Hematopoietic multipotent progenitor cell treated with erythropoietin and hydrocortisone succinate and interleukin-3 and kit ligand, for 6 days (in vitro differentiated cells): Measurements from ENCODE around the gene TGFBI.

Experiments
- DNase-seq: peaks from one replicate; pipeline ENCODE4 v3.0.0-alpha.2; 2015

TGFBI gene

DNA sequence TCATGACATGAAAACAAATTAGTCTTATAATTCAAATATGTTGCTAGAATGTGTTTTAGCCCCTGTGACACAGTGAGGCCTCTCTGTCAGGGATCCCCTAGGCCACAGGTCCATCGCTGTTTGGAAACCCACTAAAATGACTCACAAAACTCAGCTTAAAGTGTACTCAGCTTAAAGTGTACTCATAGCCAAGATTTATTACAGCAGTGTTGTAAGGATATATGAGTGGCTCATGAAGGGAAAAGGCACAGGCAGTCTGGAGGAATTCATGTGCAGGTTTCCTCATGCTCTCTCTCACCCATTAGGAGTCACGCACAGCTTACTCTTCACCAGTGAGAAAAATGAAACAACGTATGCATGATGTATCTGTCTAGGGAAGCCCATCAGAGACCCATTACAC lies 24.4 kb upstream of the TGFBI start:
- DNase-seq, result no peak

GRCh38 chr5:136005476-136005875 lies 23.3 kb upstream of the TGFBI start:
- DNase-seq, result no peak

DNA sequence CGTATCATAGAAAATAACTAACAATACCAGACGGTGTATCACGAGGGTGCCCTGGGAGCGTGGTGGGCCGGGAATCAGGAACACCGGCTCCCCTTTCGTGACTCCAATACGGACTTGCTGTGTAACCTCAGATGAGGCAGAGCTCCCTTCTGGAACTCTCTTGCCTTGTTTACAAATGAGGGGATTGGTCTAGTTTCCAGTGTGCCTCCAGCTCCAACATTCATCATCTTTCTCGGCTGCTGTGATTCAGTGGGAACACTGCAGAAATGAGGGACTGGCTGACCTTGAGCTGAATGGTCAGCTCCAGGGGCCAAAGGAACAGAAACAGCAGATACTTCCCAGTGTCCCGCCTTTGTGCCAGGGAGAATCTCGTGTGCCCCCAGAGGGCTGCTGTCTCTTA lies 22.6 kb upstream of the TGFBI start:
- no peak for DNase-seq

DNA sequence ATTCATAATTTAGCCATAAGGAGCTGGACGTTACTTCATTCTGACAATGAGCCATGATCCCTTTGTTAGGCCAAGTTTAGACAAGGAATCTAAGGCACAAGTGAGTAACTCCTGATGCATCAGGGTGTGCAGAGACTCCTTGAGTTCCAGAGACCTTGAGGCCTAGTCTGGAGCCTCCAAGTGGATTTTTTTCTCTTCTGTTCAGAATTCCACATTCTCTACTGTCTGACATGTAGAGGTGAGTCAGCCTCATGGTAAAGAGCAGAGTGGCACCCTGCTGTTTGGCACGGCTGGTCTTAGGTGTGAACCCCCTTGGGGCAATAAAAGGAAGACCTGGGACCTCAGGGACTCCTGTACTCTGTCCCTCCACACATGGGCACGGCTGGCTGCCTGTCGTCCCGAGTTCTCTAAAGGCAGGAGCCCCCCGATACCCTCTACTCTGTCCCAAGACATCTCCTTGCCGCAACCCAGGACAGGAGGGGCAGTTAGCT lies 22.0 kb upstream of the TGFBI start:
- no peak for DNase-seq

GRCh38 chr5:136007271-136007670 lies 21.5 kb upstream of the TGFBI start:
- no peak for DNase-seq

DNA sequence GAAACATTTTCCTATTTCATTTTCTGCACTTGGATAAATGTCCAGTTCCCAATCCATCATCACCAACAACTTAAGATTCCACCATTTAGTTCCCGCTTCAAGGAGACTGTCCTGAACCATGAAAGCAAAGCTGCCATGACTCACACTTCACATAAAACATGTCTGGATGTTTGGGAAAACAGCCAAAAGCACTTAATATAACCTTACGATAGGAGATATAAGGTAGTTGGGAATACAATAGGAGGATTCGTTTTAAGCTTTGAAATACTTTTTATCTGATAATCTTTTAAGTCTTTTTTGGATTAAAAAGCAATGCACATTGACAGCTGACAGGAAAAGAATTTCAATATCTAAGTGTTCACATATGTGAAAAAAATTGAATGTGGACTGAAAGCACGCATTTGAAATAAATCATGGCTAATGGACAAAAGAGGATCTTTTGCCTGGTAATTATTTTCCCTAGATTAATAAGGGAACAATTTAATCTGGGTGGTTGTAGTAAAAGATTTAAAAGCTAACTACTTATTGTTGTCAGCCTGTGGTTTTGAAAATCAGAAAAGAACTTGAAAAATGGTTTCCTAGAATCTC lies 17.3 kb upstream of the TGFBI start:
- DNase-seq, result no peak

DNA sequence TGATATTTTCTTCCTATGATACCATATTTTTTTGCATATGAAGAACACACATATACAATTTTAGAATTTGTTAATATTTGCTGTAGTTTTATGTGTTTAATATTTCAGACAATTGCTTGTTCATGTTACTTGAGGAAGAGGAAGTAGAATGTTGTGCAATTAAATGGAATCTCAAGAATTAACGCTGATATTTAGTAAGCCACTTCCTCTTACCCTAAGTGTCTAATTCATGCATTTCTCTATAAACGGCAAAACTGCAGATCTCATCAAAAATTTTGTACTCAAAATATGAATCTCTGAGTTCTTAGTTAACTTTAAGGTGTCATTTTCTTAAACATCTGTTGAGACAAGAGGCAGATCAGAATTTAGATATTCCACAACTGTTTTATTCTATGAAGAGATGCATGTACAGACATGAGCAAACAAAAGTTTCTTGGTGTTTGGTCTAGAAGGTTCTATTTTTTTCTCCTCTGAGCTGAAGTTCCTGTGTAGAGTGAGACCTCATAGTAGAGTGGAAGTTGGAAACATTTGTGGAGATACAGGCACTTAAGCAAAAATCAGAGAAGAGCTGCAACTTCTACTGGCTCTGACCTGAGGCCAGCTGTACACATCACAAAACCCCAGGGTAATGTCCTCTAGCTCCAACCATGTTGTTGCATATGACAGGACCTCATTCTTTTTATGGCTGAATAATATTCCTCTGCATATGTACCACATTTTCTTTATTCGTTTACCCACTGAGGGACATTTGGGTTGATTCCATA lies 16.6 kb upstream of the TGFBI start:
- DNase-seq, result peak; percentile 66

- DNase-seq, result no peak
These were observed 15.2 kb upstream of the TGFBI start for GRCh38 chr5:136013559-136013958.

DNA sequence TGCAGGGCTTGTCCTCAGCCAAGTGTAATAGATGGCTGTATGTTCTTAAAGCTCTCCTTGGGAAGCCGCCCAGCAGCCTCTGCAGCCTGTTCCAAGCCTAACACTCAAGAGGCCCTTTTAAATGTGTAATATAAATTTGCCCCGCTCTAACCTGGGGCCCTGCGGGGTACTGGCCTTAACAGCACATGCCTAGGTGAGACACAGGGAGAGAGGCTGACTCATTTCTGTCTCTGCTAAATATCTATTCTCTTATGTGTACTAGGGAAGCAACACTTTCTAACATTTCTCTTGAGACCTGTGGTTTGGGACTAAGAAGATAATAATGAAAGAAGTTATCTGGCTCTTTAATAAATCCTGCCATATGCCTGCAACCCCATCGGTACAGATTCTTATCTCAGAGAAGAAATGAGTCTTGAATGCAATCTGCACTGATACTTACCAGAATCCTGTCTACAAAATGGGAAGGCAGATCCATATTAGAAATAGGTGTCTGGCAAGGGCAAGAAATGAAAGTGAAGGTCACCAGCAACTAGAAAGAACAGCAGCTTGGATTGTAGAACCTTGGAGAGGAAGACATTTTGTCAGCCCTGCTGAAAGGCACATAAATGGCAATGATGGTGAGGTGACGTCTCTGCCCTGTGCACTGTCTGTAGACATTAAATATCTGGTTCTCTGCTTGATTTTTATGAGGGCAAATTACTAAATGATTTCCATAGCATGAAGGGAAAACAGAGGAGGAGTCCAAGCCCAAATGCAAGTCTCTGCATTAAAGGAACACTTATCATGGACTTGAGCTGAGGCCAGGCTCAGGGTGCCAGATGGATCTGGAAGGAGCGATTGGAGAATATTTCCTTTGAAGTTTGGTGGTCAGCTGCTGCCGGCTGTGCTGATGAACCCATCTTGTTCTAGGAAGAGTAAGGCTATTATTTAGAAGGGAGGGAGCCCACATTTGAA lies 14.5 kb upstream of the TGFBI start:
- no peak for DNase-seq

- DNase-seq, result no peak
These were observed 13.8 kb upstream of the TGFBI start for GRCh38 chr5:136015003-136015375.

DNA sequence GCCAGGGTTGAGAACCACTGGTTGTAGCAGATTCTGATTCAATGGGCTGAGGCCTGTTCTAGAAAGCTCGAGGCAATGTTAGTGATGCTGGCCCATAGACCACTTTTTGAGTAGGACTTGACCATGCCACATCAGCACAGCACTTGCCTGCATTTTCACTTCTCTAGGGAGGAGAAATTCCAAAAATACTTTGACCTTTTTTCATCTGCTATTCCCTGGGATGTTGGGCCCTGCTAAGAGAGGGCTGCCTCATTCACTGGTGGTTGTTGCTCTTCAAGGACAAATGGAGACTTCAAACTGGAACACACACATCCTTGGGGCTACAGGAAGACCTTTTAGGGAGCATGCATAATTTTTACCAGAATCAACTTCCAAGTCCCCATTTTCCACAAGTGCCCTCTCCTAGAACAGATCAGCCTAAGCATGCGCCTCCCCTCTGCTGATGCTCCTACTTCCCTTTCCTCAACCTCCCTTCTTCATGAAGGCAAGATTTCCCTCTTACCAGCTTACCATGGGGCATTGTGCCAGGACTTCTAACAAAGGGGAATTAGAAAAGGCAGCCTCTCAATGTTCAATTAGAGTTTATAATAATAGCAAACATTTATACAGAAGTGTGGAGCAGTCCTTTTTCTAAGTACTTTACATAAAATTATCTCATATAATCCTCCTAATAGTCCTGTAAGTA lies 12.7 kb upstream of the TGFBI start:
- DNase-seq, result no peak

- DNase-seq, result peak; percentile 59
These were observed 11.8 kb upstream of the TGFBI start for GRCh38 chr5:136016945-136017530.

DNA sequence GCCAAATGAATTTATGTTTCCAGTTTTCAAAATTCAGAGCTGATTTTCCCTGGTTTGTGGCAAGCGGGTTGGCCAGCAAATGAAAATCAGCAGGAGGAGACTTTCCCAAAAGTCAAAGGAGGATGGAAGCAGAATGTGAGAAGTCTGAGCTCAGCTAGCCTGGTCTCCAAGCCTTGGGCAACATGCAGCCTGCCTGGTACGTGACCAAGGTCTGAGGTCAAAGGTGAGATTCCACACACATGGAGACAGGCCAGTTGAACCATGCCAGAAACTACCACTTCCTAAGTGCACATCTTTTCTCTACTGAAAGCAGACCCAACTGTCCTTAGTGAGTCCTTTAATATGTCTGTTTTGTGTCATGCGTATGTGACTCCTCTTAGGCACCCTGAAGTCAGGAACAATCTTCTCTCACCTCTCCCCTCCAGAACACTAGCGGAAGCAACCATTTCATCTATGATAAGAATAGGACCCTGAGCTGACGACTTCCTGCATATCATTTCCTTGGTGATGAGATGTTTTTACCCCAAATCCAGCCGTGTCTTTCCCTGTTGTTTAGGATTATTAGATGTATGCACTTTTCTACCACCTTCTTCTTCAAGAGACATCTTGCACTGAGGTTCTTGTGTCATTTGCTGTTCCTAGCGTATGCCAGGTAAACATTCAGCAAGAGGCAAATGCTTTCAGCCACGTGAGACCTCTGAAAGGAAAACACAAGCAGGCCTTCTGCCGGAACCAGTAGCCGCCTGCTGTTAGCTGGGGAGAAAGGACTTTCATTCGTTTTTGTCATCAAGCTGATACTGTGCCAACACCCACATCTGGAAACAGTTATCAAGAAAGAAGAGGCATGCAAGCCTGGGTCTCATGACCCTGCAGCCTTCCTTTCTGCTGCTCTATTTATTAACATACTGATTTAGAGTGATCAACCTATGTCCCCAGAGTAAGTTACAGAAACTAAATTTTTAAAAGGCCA lies 9.7 kb upstream of the TGFBI start:
- peak; percentile 63 for DNase-seq

GRCh38 chr5:136020001-136020382 lies 8.8 kb upstream of the TGFBI start:
- no peak for DNase-seq

DNA sequence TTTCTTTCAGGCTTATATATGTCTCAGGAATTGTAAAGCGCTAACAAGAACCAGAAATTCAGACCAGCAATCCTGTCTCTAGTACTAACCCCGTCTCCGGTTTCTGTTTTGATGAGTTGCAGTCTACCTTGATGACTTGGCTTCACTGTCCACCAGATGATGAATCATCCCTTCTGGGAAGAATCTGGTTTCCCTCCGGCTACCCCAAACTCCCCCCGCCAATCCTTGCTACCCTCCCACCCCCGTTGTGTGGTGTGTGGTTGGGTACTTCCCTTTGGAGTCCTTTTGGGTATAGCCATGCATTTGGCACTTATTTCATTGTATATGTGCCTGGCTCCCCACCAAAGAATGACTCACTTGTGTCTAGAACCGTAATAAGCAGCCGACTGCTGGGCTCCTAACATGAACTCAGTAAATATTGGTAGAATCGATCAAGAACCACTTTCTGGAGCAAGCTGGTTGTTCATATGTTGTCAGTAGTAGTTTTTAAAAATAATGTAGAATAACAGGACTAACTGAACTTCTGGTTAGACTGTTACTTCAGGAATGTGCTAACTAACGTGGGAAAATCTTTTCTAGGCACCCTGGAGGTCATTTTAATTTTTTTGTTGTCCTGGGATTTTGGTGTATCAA lies 8.3 kb upstream of the TGFBI start:
- peak; percentile 21 for DNase-seq

GRCh38 chr5:136021016-136021405 lies 7.8 kb upstream of the TGFBI start:
- peak; percentile 34 for DNase-seq

DNA sequence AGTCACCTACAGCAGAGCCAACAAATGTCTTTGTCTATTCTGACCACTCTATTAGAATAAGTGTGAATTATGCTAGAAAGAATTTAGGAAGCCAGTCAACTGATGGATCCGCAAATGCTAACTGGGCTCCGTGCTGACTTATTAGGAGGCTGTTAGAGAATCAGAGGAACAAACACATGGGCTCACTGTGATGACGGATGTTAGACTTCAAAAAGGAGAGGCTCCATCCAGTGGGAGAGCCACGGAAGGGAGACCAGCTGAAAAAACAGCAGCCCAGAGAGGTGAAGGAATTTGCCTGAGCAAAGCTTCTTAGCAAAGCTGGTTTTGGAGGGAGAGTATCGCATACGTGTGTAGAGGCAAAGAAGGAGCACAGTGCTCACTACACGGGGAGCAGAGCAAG lies 5.8 kb upstream of the TGFBI start:
- DNase-seq, result no peak

- peak; percentile 29 for DNase-seq
These were observed 4.7 kb upstream of the TGFBI start for GRCh38 chr5:136023958-136024541.

GRCh38 chr5:136025900-136026299 lies 2.9 kb upstream of the TGFBI start:
- DNase-seq, result no peak

- no peak for DNase-seq
These were observed 2.2 kb upstream of the TGFBI start for GRCh38 chr5:136026636-136027035.
